GM18951 (cell line): ENCODE data around the gene OR10P1.

Experiments used
- POLR2A ChIP-seq: IDR thresholded peaks from 4 replicates; pipeline ENCODE4 v1.6.1; 2011; ENCODE audit warnings: mild to moderate bottlenecking; ENCODE audit not compliant: insufficient read length, insufficient read depth; ENCODE audit errors: extremely low read depth
- in situ Hi-C: fragments of 300-500 bp; cut with MboI; formaldehyde crosslinking; loops from one replicate; pipeline ENCODE4 v1.12.0; 2022; ENCODE audit warnings: low sequenced_read_pairs, mixed read lengths, inconsistent platforms; ENCODE audit not compliant: unreplicated experiment

Gene OR10P1

DNA sequence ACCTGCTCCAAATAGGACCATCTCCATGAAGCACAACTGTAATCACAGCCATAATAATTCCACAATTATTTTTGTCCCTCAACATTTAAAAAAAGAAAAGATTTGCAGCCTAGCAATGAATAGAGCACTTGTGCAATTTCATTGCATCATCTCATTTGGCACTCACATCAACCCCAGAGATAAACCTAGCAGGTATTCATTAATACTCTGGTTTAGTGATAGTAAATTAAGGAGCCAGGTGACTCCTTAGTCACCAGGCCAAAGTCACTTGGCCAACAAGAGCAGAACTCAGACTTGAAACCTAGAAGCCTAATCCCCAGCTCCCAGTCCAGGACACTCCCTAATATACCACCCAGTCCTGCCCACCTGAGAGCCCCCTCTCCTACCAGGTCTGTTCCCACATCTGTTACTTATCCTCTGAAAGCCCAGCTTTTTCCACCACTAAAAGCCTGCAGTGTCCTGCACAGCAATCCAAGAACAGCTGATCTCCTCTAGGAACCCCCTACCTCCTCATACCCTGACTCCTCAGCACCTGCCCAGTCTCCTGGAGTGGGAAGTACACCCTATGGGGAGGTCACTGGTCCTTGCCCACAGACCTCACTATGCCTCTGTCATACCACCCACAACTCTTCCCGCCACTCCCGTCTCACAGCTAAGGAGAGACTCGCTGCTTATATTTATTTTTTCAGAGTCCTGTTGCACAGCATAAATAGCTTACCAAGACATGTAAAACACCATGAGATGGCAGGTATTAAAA, 22.1 kb downstream of the OR10P1 start:
- TF ChIP-seq POLR2A: no peak
- in situ Hi-C loops: no loop called here

GRCh38 chr12:55659486-55660385, 23.0 kb downstream of the OR10P1 start:
- in situ Hi-C loops: no loop called here
- TF ChIP-seq POLR2A: no peak

DNA sequence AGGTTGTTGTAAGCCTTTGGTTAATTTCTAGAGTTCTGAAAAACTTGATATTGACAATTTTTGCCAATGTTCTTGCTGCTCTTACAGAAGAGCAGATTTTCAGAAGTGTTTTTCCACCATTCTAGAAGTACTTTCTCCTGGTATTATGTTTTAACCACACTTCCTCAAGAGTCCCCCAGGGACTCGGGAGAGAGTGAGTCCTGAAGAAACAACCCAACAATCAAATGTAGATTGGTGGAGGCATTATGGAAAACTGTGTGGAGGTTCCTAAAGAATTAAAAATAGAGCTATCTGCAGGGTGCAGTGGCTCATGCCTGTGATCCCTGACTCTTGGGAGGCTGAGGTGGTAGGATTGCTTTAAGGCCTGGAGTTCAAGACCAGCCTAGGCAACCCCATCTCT, 26.7 kb downstream of the OR10P1 start:
- no peak for TF ChIP-seq POLR2A
- in situ Hi-C loops: no loop called here

DNA sequence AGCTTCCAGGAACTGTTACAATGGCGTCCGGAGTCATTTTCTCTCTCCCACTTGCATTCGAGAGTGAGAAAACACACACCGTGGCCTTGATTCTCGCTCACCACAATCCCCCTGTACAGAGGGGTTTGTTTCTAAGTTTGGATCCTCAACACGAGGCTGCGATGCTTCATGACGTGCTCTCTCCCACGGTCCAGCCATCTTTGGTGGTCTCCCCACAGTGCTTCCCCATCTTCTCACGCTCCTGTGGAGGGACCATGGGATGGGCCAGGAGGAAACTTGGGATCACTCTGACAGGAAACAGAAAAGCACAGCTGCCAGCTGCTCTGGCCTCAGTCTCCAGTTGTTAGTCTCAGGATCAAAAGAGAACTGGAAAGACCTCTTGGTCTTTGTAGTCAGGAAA, 28.1 kb downstream of the OR10P1 start:
- in situ Hi-C loops: no loop called here
- no peak for TF ChIP-seq POLR2A

DNA sequence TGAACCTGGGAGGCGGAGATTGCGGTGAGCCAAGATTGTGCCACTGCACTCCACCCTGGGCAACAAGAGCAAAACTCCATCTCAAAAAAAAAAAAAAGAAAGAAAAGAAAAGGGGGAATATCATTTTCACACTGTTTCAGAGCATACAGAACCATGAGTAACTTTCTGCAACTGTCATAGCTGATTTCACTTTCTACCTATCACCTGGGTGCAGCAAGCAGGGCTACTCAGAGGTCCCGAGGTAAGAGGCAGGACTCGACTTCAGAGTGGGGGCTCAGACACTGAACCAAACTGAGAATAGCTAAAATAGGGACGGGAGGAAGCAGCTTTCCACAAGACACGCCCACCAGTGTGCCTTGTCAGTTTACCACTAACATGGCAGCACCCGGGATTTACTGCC, 29.8 kb downstream of the OR10P1 start:
- in situ Hi-C loops: no loop called here
- no peak for TF ChIP-seq POLR2A

DNA sequence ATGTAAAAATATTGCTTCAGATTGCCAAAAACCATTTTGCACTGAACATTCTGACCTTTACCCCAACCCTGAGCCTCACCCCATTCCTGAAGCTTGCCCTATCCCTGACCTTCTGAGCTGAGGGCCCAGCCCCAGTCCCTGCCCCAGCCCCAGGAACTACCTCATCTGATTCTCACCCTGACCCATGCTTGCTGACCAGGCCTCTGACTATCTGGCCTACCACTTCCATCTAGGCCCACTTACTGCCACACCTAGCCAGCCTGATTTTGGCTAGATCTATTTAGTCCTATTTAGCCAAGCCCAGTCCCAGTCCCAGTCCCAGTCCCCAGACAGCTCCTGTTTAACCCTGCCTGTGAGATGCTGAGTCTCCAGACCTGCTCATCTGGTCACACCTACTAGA, 33.6 kb downstream of the OR10P1 start:
- in situ Hi-C loops: no loop called here
- no peak for TF ChIP-seq POLR2A

GRCh38 chr12:55671746-55672145, 35.1 kb downstream of the OR10P1 start:
- in situ Hi-C loops: no loop called here
- TF ChIP-seq POLR2A: no peak

DNA sequence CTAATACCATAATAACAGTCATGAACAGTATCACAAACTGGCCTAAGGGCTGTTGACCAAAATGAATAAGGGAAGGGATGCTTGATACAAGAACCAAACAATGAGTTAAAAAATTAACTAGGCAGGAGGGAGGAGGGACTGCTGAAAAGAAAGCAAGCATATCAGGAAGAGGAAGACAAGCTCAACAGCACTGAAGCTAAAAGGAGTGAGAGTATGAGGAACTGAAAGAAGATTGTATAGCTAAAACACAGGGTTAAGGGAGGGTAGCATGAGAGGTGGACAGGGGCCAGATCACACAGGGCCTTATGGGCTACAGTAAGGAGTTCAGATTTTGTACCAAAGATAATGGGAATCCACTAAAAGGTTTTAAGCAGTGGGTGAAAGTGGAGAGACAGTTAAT, 36.9 kb downstream of the OR10P1 start:
- peak; percentile 25 for TF ChIP-seq POLR2A
- in situ Hi-C loops: no loop called here

DNA sequence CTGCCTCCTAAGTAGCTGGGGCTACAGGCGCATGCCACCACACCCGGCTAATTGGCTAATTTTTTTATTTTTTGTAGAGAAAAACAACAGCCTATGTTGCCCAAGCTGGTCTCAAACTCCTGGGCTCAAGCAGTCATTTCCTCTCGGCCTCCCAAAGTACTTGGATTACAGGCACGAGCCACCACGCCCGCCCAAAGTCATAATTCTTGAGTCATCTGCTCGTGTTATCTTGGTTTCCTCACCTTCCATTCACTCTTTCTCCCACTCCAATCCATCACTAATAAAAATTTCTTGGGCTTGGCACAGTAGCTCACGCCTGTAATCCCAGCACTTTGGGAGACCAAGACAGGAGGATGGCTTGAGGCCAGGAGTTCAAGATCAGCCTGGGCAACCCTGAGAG, 39.0 kb downstream of the OR10P1 start:
- in situ Hi-C loops: no loop called here

GRCh38 chr12:55676707-55677106, 40.0 kb downstream of the OR10P1 start:
- in situ Hi-C loops: no loop called here
- TF ChIP-seq POLR2A: no peak

More for the DNA sequence above, 39.0 kb downstream of the OR10P1 start:
- no peak for TF ChIP-seq POLR2A

DNA sequence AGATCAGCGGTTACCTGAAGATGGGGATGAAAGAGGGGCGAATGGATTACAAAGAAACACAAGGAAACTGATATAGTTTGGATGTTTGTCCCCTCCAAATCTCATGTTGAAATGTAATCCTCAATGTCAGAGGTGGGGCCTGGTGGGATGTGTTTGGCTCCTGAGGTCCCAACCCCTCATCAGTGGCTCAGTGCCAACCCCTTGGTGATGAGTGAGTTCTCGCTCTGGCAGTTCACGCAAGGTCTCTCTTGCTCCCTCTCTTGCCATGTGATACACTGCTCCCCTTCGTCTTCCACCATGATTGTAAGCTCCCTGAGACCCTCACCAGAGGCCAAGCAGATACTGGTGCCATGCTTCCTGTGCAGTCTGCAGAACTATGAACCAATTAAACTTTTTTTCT, 43.0 kb downstream of the OR10P1 start:
- in situ Hi-C loops: no loop called here
- TF ChIP-seq POLR2A: no peak

GRCh38 chr12:55681142-55682077, 44.7 kb downstream of the OR10P1 start:
- in situ Hi-C loops: no loop called here
- TF ChIP-seq POLR2A: no peak
